ENCODE results near the gene UBE2E2.

- TF ChIP-seq, protein P1, sequence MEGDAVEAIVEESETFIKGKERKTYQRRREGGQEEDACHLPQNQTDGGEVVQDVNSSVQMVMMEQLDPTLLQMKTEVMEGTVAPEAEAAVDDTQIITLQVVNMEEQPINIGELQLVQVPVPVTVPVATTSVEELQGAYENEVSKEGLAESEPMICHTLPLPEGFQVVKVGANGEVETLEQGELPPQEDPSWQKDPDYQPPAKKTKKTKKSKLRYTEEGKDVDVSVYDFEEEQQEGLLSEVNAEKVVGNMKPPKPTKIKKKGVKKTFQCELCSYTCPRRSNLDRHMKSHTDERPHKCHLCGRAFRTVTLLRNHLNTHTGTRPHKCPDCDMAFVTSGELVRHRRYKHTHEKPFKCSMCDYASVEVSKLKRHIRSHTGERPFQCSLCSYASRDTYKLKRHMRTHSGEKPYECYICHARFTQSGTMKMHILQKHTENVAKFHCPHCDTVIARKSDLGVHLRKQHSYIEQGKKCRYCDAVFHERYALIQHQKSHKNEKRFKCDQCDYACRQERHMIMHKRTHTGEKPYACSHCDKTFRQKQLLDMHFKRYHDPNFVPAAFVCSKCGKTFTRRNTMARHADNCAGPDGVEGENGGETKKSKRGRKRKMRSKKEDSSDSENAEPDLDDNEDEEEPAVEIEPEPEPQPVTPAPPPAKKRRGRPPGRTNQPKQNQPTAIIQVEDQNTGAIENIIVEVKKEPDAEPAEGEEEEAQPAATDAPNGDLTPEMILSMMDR (optimal IDR thresholded peaks at IDR 0.05 in 1 of 3, IDR thresholded peaks at IDR 0.05 in 1 of 3, conservative IDR thresholded peaks at IDR 0.05 in 1 of 3; ENCODE audit: extremely low read depth in 1 of 3, insufficient read depth in 2 of 3, low read length in 3 of 3), result no peak
- no peak for TF ChIP-seq EZH2 (IDR thresholded peaks at IDR 0.05; ENCODE audit: low read length)
Measured at GRCh38 chr3:23576379-23576959, 373.3 kb downstream of the UBE2E2 start.

Data from keratinocyte (primary cell).